Measurements from ENCODE around the gene COX6B2. TPM values are rescaled to one million over a fixed set of nuclear protein-coding genes. Genes with fewer than 3 reads are reported as not detected.
"Not testable (repeated sequence)": the region's sequence is repeated elsewhere in the genome, so short reads cannot be mapped to it uniquely, and the experiment has no call there.

The COX6B2 gene
- 10 to 100 TPM; 16.6 to 30.0 (median 17.2) TPM for total RNA-seq
- long read RNA-seq, donor 1, partial matches to known transcripts = 1 of 2 reads
- long read RNA-seq, donor 1, other reads (novel, unspliced or antisense) = 1 of 2 reads
- long read RNA-seq, donor 2, partial matches to known transcripts = 4 of 7 reads
- long read RNA-seq, donor 2, other reads (novel, unspliced or antisense) = 3 of 7 reads

DNA sequence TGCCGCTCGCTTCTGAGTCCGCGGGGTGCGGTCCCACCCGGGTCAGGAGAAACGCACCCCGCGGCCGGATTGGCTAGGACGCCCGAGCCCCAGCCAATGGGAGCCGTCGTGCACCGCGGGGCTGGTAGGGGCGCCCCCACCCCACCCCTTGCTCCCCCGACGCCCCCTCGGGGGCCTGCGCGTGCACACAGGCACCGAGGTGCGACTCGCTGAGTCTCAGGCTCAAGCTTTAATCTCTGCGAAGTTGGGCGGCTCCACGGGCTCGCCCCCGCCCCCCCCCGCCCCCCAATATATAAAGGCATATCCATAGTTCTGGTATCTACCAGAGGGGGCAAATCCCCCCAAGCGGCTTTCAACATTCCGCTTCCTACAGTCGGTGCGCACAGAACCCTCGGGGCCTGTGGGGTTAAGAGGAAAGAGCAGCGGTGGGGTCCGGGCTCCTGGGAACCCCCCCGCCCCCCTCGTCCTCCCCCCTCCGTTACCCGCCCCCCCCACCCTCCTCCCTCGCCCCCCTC is at the start of gene COX6B2:
COX6B2 (minus strand) TSS at position 22 of the 515 bp plus-strand sequence. CDS start 198 bp downstream, outside the sequence.
- Histone ChIP-seq H3K9me3 (no peaks in the 10 kb centered on the region), H3K4me1 (ENCODE audit: low read depth) (peaks cover 17% of the 10 kb centered on the region), H3K36me3 (ENCODE audit: low read depth) (no peaks in the 10 kb centered on the region), H3K4me3 (no peak within 1 kb of the TSS)
- DNase-seq (no peak), ATAC-seq (no peak)
- intact Hi-C loops (cut with DNase I, micrococcal nuclease) = no loop called here
- TF ChIP-seq, protein P1, sequence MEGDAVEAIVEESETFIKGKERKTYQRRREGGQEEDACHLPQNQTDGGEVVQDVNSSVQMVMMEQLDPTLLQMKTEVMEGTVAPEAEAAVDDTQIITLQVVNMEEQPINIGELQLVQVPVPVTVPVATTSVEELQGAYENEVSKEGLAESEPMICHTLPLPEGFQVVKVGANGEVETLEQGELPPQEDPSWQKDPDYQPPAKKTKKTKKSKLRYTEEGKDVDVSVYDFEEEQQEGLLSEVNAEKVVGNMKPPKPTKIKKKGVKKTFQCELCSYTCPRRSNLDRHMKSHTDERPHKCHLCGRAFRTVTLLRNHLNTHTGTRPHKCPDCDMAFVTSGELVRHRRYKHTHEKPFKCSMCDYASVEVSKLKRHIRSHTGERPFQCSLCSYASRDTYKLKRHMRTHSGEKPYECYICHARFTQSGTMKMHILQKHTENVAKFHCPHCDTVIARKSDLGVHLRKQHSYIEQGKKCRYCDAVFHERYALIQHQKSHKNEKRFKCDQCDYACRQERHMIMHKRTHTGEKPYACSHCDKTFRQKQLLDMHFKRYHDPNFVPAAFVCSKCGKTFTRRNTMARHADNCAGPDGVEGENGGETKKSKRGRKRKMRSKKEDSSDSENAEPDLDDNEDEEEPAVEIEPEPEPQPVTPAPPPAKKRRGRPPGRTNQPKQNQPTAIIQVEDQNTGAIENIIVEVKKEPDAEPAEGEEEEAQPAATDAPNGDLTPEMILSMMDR (IDR thresholded peaks at IDR 0.05) = no peak

DNA sequence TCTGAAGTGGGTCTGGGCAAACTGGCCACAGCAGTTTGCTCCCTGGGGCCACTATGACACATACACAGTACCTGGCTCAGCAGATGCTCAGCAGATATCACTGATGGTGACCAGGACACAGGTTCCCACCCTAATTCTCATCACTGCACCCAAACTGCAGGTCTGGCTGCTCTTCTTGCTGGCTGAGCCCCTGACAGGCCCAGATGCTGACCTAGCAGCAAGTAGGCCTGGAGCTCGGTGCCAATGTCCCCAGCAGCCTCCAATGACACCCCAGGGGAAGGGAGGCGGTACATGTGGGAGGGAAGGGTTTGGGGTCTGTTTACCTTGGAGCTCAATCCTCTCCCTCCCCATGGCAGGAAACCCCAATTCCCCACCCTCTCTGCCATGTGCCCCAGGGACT is 48.0 kb upstream of the COX6B2 start:
- TF ChIP-seq, protein P1 (IDR thresholded peaks at IDR 0.05) = no peak
- H3K4me3 ChIP-seq = no peak overlapping the region
- ATAC-seq (no peak), DNase-seq (no peak)
- H3K36me3 ChIP-seq (ENCODE audit: low read depth) = no peaks in the 10 kb centered on the region
- H3K9me3 ChIP-seq = no peaks in the 10 kb centered on the region
- H3K4me1 ChIP-seq (ENCODE audit: low read depth) = peaks cover 10% of the 10 kb centered on the region
- intact Hi-C loops (cut with DNase I, micrococcal nuclease) = no loop called here

DNA sequence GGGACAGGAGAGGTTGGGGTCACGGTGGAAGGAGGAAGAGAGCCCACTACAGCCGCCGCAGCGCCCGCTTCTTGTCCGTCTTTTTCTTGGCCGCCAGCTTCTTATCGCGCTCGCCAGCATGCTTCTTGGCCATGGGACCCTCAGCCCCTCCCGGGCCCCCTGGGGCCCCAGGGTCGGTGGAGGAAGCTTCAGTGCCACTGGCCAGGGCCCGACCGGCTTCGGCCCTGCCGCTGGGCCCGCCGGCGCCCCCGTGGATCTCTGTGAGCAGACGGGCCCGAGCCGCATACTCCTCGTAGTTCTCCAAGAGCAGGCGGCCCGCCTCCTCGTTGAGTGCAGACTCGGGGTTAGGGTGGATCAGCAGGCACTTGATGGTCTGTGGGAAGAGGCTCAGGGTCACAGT is 46.9 kb upstream of the COX6B2 start:
- H3K9me3 ChIP-seq; intact Hi-C loops (cut with DNase I, micrococcal nuclease); H3K4me1 ChIP-seq (ENCODE audit: low read depth); H3K36me3 ChIP-seq (ENCODE audit: low read depth); ATAC-seq; H3K4me3 ChIP-seq; DNase-seq: not testable (repeated sequence)

- Histone ChIP-seq H3K4me3 (no peak overlapping the region), H3K36me3 (ENCODE audit: low read depth) (no peaks in the 10 kb centered on the region), H3K9me3 (no peaks in the 10 kb centered on the region), H3K4me1 (ENCODE audit: low read depth) (no peaks in the 10 kb centered on the region)
- DNase-seq (no peak), ATAC-seq (no peak)
- intact Hi-C loops (cut with DNase I, micrococcal nuclease) = no loop called here
- TF ChIP-seq, protein P1 (IDR thresholded peaks at IDR 0.05) = no peak
These were observed 46.0 kb upstream of the COX6B2 start for GRCh38 chr19:55400281-55401087.

- Histone ChIP-seq H3K36me3 (ENCODE audit: low read depth) (no peaks in the 10 kb centered on the region), H3K4me1 (ENCODE audit: low read depth) (no peaks in the 10 kb centered on the region), H3K4me3 (no peak overlapping the region), H3K9me3 (no peaks in the 10 kb centered on the region)
- ATAC-seq (no peak), DNase-seq (no peak)
- TF ChIP-seq, protein P1 (IDR thresholded peaks at IDR 0.05) = no peak
- intact Hi-C loops (cut with DNase I, micrococcal nuclease) = no loop called here
These were observed 43.8 kb upstream of the COX6B2 start for GRCh38 chr19:55398200-55398925.

Measured in mucosa of descending colon (tissue), 3 donors.